ENCODE measurements around the gene LGALS13.
"Not testable (repeated sequence)": the region's sequence is repeated elsewhere in the genome, so short reads cannot be mapped to it uniquely, and the experiment has no call there.

Gene LGALS13

GRCh38 chr19:39623946-39624345 lies 21.6 kb downstream of the LGALS13 start:
- no peak for DNase-seq

- DNase-seq = not testable (repeated sequence)
Measured at GRCh38 chr19:39627631-39628030, 25.3 kb downstream of the LGALS13 start.

- no peak for DNase-seq
Measured at GRCh38 chr19:39631178-39631577, 28.9 kb downstream of the LGALS13 start.

- DNase-seq = no peak
Measured at GRCh38 chr19:39631626-39632025, 29.3 kb downstream of the LGALS13 start.

GRCh38 chr19:39637891-39638290 lies 35.6 kb downstream of the LGALS13 start:
- DNase-seq = no peak

GRCh38 chr19:39641773-39642172 lies 39.4 kb downstream of the LGALS13 start:
- DNase-seq = no peak

- DNase-seq = no peak
Measured at GRCh38 chr19:39643591-39643990, 41.3 kb downstream of the LGALS13 start.

GRCh38 chr19:39645800-39646411 lies 43.6 kb downstream of the LGALS13 start:
- DNase-seq = peak; percentile 9

- DNase-seq = no peak
Measured at GRCh38 chr19:39647918-39648317, 45.6 kb downstream of the LGALS13 start.

GRCh38 chr19:39655613-39656012 lies 53.3 kb downstream of the LGALS13 start, which contains the start of gene LGALS16:
TSS of gene LGALS16 (plus strand) at chr19:39655913. CDS start at chr19:39655962, 49 bp downstream.
- no peak for DNase-seq
